K562 (cell line): ENCODE measurements around the gene SH3BP5L. TPM values are rescaled to one million over a fixed set of nuclear protein-coding genes. Genes with fewer than 3 reads are reported as not detected.

Experiments used
- ATAC-seq: fragments of 200-7000 bp; cut with Tn5 transposase; 3 replicates; pipeline ENCODE4 v1.9.1; 2020; ENCODE audit warnings: moderate library complexity
- BruUV-seq: library from RNA; stranded (reverse); fragments of 400-500 nt; replicated peaks from 2 replicates; lab custom pipeline; 2021; lab: Mats Ljungman, UMichigan
- CTCF ChIA-PET: fragments of 300-600 bp; formaldehyde crosslinking; extraction: SDS; loops from one replicate; lab custom pipeline; 2021; ENCODE audit warnings: low intra/inter-chr PET ratio; lab: Yijun Ruan, JAX
- POLR2A ChIA-PET: fragments of 300-600, 350-650 bp; sonication (Branson Sonifier 250); formaldehyde crosslinking; extraction: SDS; loops from one replicate; lab custom pipeline; 2021; ENCODE audit warnings: antibody characterized with exemption, inconsistent platforms; lab: Yijun Ruan, JAX
- DNase-seq, 4 experiments: peaks; one replicate each; pipeline versions ENCODE4 v3.0.0 to v3.0.0-alpha.2; 2011 to 2018; ENCODE audit warnings: low spot score in 3 of 4, mixed read lengths in 3 of 4; ENCODE audit errors: extremely low read depth in 1 of 4
- FAIRE-seq: peaks from 2 replicates; lab custom pipeline; 2011; peaks lifted over from hg19 to GRCh38; lab: Jason Lieb, UNC
- H2AFZ ChIP-seq: 2 replicates; pipeline ENCODE4 v1.6.0; 2011; ENCODE audit warnings: low read depth, low read length, control low read depth, inconsistent platforms
- H3K27ac ChIP-seq: fragments of 200-600 bp; 3 replicates; pipeline ENCODE4 v1.8.0; 2011; ENCODE audit warnings: low read depth, mild to moderate bottlenecking, control low read depth, inconsistent platforms, low read length, moderate library complexity, mixed read lengths; ENCODE audit errors: extremely low read depth
- H3K27me3 ChIP-seq, 2 experiments: fragments of 300-600 bp in 1 of 2; 2 replicates in 1 of 2; 3 replicates in 1 of 2; pipeline versions ENCODE4 v1.6.0 to v1.8.0; 2011; ENCODE audit warnings: inconsistent platforms in 2 of 2, low read length in 2 of 2, mild to moderate bottlenecking in 1 of 2, mixed read lengths in 1 of 2, moderate library complexity in 1 of 2; ENCODE audit not compliant: control insufficient read depth in 2 of 2, insufficient read depth in 2 of 2
- H3K36me3 ChIP-seq: fragments of 300-600 bp; 3 replicates; pipeline ENCODE4 v1.8.0; 2011; ENCODE audit warnings: mild to moderate bottlenecking, low read length, inconsistent platforms; ENCODE audit not compliant: control insufficient read depth, insufficient read depth
- H3K4me1 ChIP-seq, 2 experiments: fragments of 200-600 bp in 1 of 2; replicated peaks in 1 of 2; 2 replicates in 1 of 2; 3 replicates in 1 of 2; pipeline versions ENCODE4 v1.5.1 to v1.8.0; 2011; ENCODE audit warnings: inconsistent platforms in 2 of 2, low read length in 2 of 2, mild to moderate bottlenecking in 1 of 2, mixed read lengths in 1 of 2, moderate library complexity in 1 of 2; ENCODE audit not compliant: control insufficient read depth in 2 of 2, insufficient read depth in 2 of 2
- H3K4me2 ChIP-seq: 2 replicates; pipeline ENCODE4 v1.6.1; 2011; ENCODE audit warnings: low read length, control low read depth, inconsistent platforms, mixed read lengths; ENCODE audit not compliant: insufficient read depth
- H3K4me3 ChIP-seq: fragments of 200-600 bp; sonication (generic), shearing (Covaris generic); 2 replicates; pipeline ENCODE4 v1.5.1; 2016; ENCODE audit warnings: control low read depth, inconsistent platforms
- H3K79me2 ChIP-seq: fragments of 200-600 bp; 3 replicates; pipeline ENCODE4 v1.8.0; 2011; ENCODE audit warnings: low read length, inconsistent platforms; ENCODE audit not compliant: control insufficient read depth, insufficient read depth
- H3K9ac ChIP-seq, 2 experiments: 2 replicates each; pipeline versions ENCODE4 v1.6.0 to v1.6.1; 2011; ENCODE audit warnings: low read depth in 2 of 2, low read length in 2 of 2, control low read depth in 1 of 2, inconsistent platforms in 1 of 2, mild to moderate bottlenecking in 1 of 2, mixed read lengths in 1 of 2; ENCODE audit not compliant: insufficient read depth in 1 of 2
- H3K9me1 ChIP-seq: one replicate; pipeline ENCODE4 v1.6.0; 2011; ENCODE audit warnings: inconsistent platforms, mild to moderate bottlenecking, low read length, moderate library complexity; ENCODE audit not compliant: control insufficient read depth, insufficient read depth
- H3K9me3 ChIP-seq: replicated peaks from 2 replicates; pipeline ENCODE4 v1.5.1; 2011; ENCODE audit warnings: low read depth, low read length, inconsistent platforms; ENCODE audit not compliant: control insufficient read depth, insufficient read depth
- H4K20me1 ChIP-seq: replicated peaks from 2 replicates; pipeline ENCODE4 v1.6.1; 2011; ENCODE audit warnings: low read length, inconsistent platforms, mixed read lengths; ENCODE audit not compliant: control insufficient read depth, insufficient read depth
- HDAC1 ChIP-seq, 2 experiments: fragments of 450-650 bp; IDR thresholded peaks; 2 replicates each; pipeline ENCODE4 v1.6.1; 2016 to 2017; ENCODE audit warnings: inconsistent platforms in 1 of 2, mild to moderate bottlenecking in 1 of 2, moderate library complexity in 1 of 2
- HDAC8 ChIP-seq: fragments of 450-650 bp; IDR thresholded peaks from 2 replicates; pipeline ENCODE4 v1.6.1; 2016; ENCODE audit warnings: mild to moderate bottlenecking, missing genetic modification characterization, moderate library complexity, missing compliant biosample characterization
- HNRNPK ChIP-seq: fragments of 200-400 bp; formaldehyde crosslinking; IDR thresholded peaks from one replicate; pipeline ENCODE4 v1.6.1; 2018; ENCODE audit warnings: mild to moderate bottlenecking, low read depth, low read length; ENCODE audit not compliant: poor library complexity, severe bottlenecking
- PTRF ChIP-seq: fragments of 450-650 bp; IDR thresholded peaks from 2 replicates; pipeline ENCODE4 v1.6.1; 2016; ENCODE audit warnings: mild to moderate bottlenecking, missing genetic modification characterization, missing compliant biosample characterization
- SMARCA4 ChIP-seq: fragments of 450-650 bp; IDR thresholded peaks from 2 replicates; pipeline ENCODE4 v1.6.1; 2016
- TCF7 ChIP-seq: sonication (generic); IDR thresholded peaks from 2 replicates; pipeline ENCODE4 v1.6.1; 2016; ENCODE audit warnings: antibody characterized with exemption, borderline replicate concordance
- TGIF2 ChIP-seq: sonication (generic); formaldehyde crosslinking; IDR thresholded peaks from 2 replicates; pipeline ENCODE4 v1.8.1; 2022; ENCODE audit warnings: mild to moderate bottlenecking, missing genetic modification reagents, moderate library complexity
- ZBTB1 ChIP-seq: sonication (generic); formaldehyde crosslinking; IDR thresholded peaks from 2 replicates; pipeline ENCODE4 v1.8.1; 2023; ENCODE audit warnings: missing genetic modification reagents, low read depth, mild to moderate bottlenecking, borderline replicate concordance
- ZBTB26 ChIP-seq: fragments of 450-650 bp; formaldehyde crosslinking; IDR thresholded peaks from 2 replicates; pipeline ENCODE4 v1.4.0; 2022; ENCODE audit warnings: missing genetic modification characterization
- ZNF318 ChIP-seq, 2 experiments: fragments of 450-650 bp; IDR thresholded peaks; 2 replicates each; pipeline ENCODE4 v1.6.1; 2016; ENCODE audit warnings: mild to moderate bottlenecking in 2 of 2, borderline replicate concordance in 1 of 2, low read depth in 1 of 2, moderate library complexity in 1 of 2
- ZNF507 ChIP-seq: conservative IDR thresholded peaks from 2 replicates; pipeline ENCODE4 v1.6.1; 2017; ENCODE audit warnings: missing genetic modification characterization, missing compliant biosample characterization
- ZSCAN32 ChIP-seq: fragments of 450-650 bp; formaldehyde crosslinking; IDR thresholded peaks from 2 replicates; pipeline ENCODE4 v1.4.0; 2020; ENCODE audit warnings: mild to moderate bottlenecking, moderate library complexity
- WGBS: fragments of 100-300 bp; shearing (Covaris generic); methylation state at CpG from one replicate; pipeline ENCODE4 v1.1.6; 2016; ENCODE audit warnings: low coverage, mixed read lengths; ENCODE audit not compliant: insufficient coverage; ENCODE audit errors: missing lambda C conversion rate; 5-methylcytosine and 5-hydroxymethylcytosine counted together
- in situ Hi-C: fragments of 300-500 bp; cut with MboI; formaldehyde crosslinking; loops from 4 replicates; pipeline ENCODE4 v1.15.0; 2018; ENCODE audit warnings: inconsistent platforms, mixed read lengths
- intact Hi-C: fragments of 100-400 bp; cut with micrococcal nuclease; formaldehyde crosslinking; loops from 2 replicates; pipeline ENCODE4 v1.14.2; 2022
- polyA plus RNA-seq, 8 experiments: library from polyadenylated mRNA; depleted of rRNA in 4 of 8; stranded (reverse) in 5 of 8; unstranded in 3 of 8; fragments of >200 nt; fragmentation: Nextera tagmentation in 2 of 8; fragmentation: Illumina TruSeq in 1 of 8; extraction: Ambion mirVana in 2 of 8; extraction: Trizol in 1 of 8; gene quantifications; 2 replicates each; pipeline versions ENCODE4 v1.2.1 to v1.2.3, GENCODE V29; 2011 to 2014; ENCODE audit warnings: inconsistent platforms in 1 of 8, missing spikeins in 1 of 8
- total RNA-seq, 7 experiments: library from RNA; depleted of rRNA in 6 of 7; stranded (reverse); fragments of >200 nt in 6 of 7; fragmentation: Illumina TruSeq in 2 of 7; extraction: Trizol in 2 of 7; gene quantifications; 2 replicates each; pipeline versions ENCODE4 v1.2.1 to v1.2.3, GENCODE V29; 2011 to 2021; ENCODE audit warnings: low replicate concordance in 1 of 7
- TF ChIP-seq, protein P1 (sequence below), 2 experiments: fragments of 250-450 bp in 1 of 2; fragments of 450-650 bp in 1 of 2; sonication (Bioruptor Pico) in 1 of 2; IDR thresholded peaks; 2 replicates each; pipeline versions ENCODE4 v1.6.1 to v1.8.0; 2016 to 2021; ENCODE audit warnings: mild to moderate bottlenecking in 2 of 2, moderate library complexity in 2 of 2, missing compliant biosample characterization in 1 of 2, missing genetic modification characterization in 1 of 2

SH3BP5L gene
- total and polyA plus RNA-seq, 9 of the 15 experiments (the other 6 are each of a cell fraction or from before 2014, with no cell fraction given) = 1.9 to 26.5 (median 15.8) TPM

DNA sequence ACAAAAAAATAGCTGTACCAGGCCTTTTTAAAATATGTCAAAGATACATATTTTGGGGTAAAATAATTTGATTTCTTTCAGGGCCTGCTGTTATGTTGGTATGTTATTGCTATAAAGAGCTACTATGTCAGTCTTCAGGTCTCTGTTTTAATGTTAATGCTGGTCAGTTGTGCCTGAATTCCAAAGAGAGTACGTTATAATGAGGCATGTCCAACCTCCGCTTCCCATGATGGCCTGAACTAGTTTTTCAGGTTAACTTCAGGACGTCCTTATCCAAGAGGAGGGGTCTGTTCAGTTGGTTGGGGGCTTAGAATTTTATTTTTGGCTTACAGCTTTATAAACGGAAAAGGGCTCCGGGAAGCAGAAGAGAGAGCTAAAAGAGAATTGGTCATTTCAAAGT lies 35.3 kb downstream of the SH3BP5L start:
- no peak for ATAC-seq
- POLR2A ChIA-PET = no interaction called here
- intact Hi-C loops (no loop called here), in situ Hi-C loops (no loop called here)
- Histone ChIP-seq H3K4me3 (no peak overlapping the region), H3K79me2 (no peaks in the 10 kb centered on the region), H3K27ac (no peak overlapping the region), H3K9ac (no peak overlapping the region), H3K9me3 (no peaks in the 10 kb centered on the region), H3K4me1 (no peaks in the 10 kb centered on the region), H3K4me2 (no peak overlapping the region), H3K27me3 (no peaks in the 10 kb centered on the region; a peak in 2 of 5 replicates), H4K20me1 (no peaks in the 10 kb centered on the region), H3K36me3 (no peaks in the 10 kb centered on the region), H3K9me1 (no peaks in the 10 kb centered on the region), H2AFZ (no peak overlapping the region)
- 2% methylated on average over 5 of the region's 5 CpGs for WGBS
- CTCF ChIA-PET = no interaction called here
- TF ChIP-seq TGIF2 (CRISPR knock-in tag) (no peak), PTRF (tag) (no peak), TCF7 (no peak), ZNF318 (IDR thresholded peaks at IDR 0.05; ENCODE audit: borderline replicate concordance in 1 of 2, low read depth in 1 of 2) (no peak), SMARCA4 (no peak), ZBTB1 (no peak), HNRNPK (no peak), HDAC1 (IDR thresholded peaks at IDR 0.05) (no peak), ZBTB26 (CRISPR knock-in tag) (no peak), ZNF507 (no peak), HDAC8 (tag) (no peak), ZSCAN32 (CRISPR knock-in tag) (no peak)
- TF ChIP-seq, protein P1, sequence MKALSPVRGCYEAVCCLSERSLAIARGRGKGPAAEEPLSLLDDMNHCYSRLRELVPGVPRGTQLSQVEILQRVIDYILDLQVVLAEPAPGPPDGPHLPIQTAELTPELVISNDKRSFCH (CRISPR knock-in tag; IDR thresholded peaks at IDR 0.05) = no peak
- TF ChIP-seq, protein P1 (tag; IDR thresholded peaks at IDR 0.05) = no peak
- FAIRE-seq = no peak
- DNase-seq = no peak
- BruUV-seq = no TSS peak
